Measurements from ENCODE around the gene OR10A3.

DNA sequence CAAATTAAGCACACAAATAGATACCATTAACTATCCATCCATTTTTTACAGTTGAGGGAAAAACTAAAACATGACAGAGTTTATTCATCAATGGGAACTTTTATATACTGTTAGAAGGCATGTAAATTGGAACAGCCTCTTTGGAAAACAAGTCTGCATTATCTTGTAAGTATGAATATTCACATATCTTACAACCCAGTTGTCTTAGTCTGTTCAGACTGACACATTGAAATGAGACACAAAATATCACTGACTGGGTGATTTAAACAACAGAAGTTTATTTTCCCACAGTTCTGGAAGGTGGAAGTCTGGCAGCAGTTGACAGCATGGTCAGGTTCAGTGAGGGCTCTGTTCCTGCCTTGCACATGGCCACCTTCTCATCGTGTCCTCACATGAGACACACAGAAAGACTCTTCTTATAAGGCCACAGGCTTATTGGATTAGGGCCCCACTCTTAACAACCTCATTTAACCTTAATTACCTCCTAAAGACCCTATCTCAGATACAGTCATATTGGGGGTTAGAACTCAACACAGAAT, 40.2 kb upstream of the OR10A3 start:
- TF ChIP-seq, protein P1, sequence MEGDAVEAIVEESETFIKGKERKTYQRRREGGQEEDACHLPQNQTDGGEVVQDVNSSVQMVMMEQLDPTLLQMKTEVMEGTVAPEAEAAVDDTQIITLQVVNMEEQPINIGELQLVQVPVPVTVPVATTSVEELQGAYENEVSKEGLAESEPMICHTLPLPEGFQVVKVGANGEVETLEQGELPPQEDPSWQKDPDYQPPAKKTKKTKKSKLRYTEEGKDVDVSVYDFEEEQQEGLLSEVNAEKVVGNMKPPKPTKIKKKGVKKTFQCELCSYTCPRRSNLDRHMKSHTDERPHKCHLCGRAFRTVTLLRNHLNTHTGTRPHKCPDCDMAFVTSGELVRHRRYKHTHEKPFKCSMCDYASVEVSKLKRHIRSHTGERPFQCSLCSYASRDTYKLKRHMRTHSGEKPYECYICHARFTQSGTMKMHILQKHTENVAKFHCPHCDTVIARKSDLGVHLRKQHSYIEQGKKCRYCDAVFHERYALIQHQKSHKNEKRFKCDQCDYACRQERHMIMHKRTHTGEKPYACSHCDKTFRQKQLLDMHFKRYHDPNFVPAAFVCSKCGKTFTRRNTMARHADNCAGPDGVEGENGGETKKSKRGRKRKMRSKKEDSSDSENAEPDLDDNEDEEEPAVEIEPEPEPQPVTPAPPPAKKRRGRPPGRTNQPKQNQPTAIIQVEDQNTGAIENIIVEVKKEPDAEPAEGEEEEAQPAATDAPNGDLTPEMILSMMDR (IDR thresholded peaks at IDR 0.05): no peak
- TF ChIP-seq POLR2A (IDR thresholded peaks at IDR 0.05) (no peak), POLR2AphosphoS5 (IDR thresholded peaks at IDR 0.05) (no peak)

Data from breast epithelium (tissue), 3 donors.